ENCODE results near the gene SIRPB2. TPM values are rescaled to one million over a fixed set of nuclear protein-coding genes. Genes with fewer than 3 reads are reported as not detected.
A peak's percentile ranks its signal among the peaks of the same experiment; 100 is the strongest.

Gene SIRPB2
- total and polyA plus RNA-seq, 2 donors (not counting 1 experiment from before 2014, with no cell fraction given): not detected

GRCh38 chr20:1438361-1438760 lies 52.9 kb downstream of the SIRPB2 start:
- Histone ChIP-seq H3K27ac (ENCODE audit: insufficient read depth, low read length) (no peak overlapping the region), H2AFZ (ENCODE audit: low read length) (no peak overlapping the region), H3K27me3 (ENCODE audit: control insufficient read depth, insufficient read depth, low read length) (no peaks in the 10 kb centered on the region), H3K4me3 (replicated peaks in 1 of 4; ENCODE audit: control extremely low read depth in 1 of 4, insufficient read depth in 1 of 4, low read depth in 3 of 4, low read length in 4 of 4) (no peak overlapping the region), H3K9me3 (ENCODE audit: control insufficient read depth, insufficient read depth, low read depth, low read length) (no peaks in the 10 kb centered on the region), H4K20me1 (ENCODE audit: control insufficient read depth, extremely low read depth, insufficient read depth, low read length) (no peaks in the 10 kb centered on the region), H3K79me2 (ENCODE audit: control insufficient read depth, insufficient read depth, low read length) (no peaks in the 10 kb centered on the region), H3K36me3 (ENCODE audit: control insufficient read depth, insufficient read depth, low read length) (no peaks in the 10 kb centered on the region), H3K4me2 (ENCODE audit: extremely low read depth, insufficient read depth, low read length) (no peak overlapping the region), H3K9ac (ENCODE audit: insufficient read depth, low read length) (no peak overlapping the region), H3K4me1 (ENCODE audit: control insufficient read depth, extremely low read depth, insufficient read depth, low read length) (peaks cover 7% of the 10 kb centered on the region)
- no peak for TF ChIP-seq CTCF (conservative IDR thresholded peaks at IDR 0.05 in 1 of 2, IDR thresholded peaks at IDR 0.05 in 1 of 2; ENCODE audit: low read depth in 1 of 2, low read length in 2 of 2)
- no peak for TF ChIP-seq EZH2 (IDR thresholded peaks at IDR 0.05; ENCODE audit: low read length, missing control alignments)
- DNase-seq (ENCODE audit: low read depth in 2 of 2): no peak

- H3K9me3 ChIP-seq (ENCODE audit: control insufficient read depth, insufficient read depth, low read depth, low read length): no peaks in the 10 kb centered on the region
- no peak overlapping the region for H3K27ac ChIP-seq (ENCODE audit: insufficient read depth, low read length)
- TF ChIP-seq EZH2 (IDR thresholded peaks at IDR 0.05; ENCODE audit: low read length, missing control alignments): no peak
- TF ChIP-seq CTCF (conservative IDR thresholded peaks at IDR 0.05 in 1 of 2, IDR thresholded peaks at IDR 0.05 in 1 of 2; ENCODE audit: low read depth in 1 of 2, low read length in 2 of 2): peak; percentile 89 to 91
- H3K4me1 ChIP-seq (ENCODE audit: control insufficient read depth, extremely low read depth, insufficient read depth, low read length): peaks cover 7% of the 10 kb centered on the region
- H3K9ac ChIP-seq (ENCODE audit: insufficient read depth, low read length): no peak overlapping the region
- no peak overlapping the region for H3K4me2 ChIP-seq (ENCODE audit: extremely low read depth, insufficient read depth, low read length)
- no peak overlapping the region for H2AFZ ChIP-seq (ENCODE audit: low read length)
- H4K20me1 ChIP-seq (ENCODE audit: control insufficient read depth, extremely low read depth, insufficient read depth, low read length): no peaks in the 10 kb centered on the region
- DNase-seq (ENCODE audit: low read depth in 2 of 2): peak; percentile 70 to 89
- H3K27me3 ChIP-seq (ENCODE audit: control insufficient read depth, insufficient read depth, low read length): no peaks in the 10 kb centered on the region
- H3K4me3 ChIP-seq (replicated peaks in 1 of 4; ENCODE audit: control extremely low read depth in 1 of 4, insufficient read depth in 1 of 4, low read depth in 3 of 4, low read length in 4 of 4): no peak overlapping the region
- no peaks in the 10 kb centered on the region for H3K36me3 ChIP-seq (ENCODE audit: control insufficient read depth, insufficient read depth, low read length)
- no peaks in the 10 kb centered on the region for H3K79me2 ChIP-seq (ENCODE audit: control insufficient read depth, insufficient read depth, low read length)
Observed at GRCh38 chr20:1437235-1437904, 53.9 kb downstream of the SIRPB2 start.

- H3K27ac ChIP-seq (ENCODE audit: insufficient read depth, low read length): no peak overlapping the region
- H3K79me2 ChIP-seq (ENCODE audit: control insufficient read depth, insufficient read depth, low read length): no peaks in the 10 kb centered on the region
- no peaks in the 10 kb centered on the region for H3K36me3 ChIP-seq (ENCODE audit: control insufficient read depth, insufficient read depth, low read length)
- no peak overlapping the region for H3K4me3 ChIP-seq (replicated peaks in 1 of 4; ENCODE audit: control extremely low read depth in 1 of 4, insufficient read depth in 1 of 4, low read depth in 3 of 4, low read length in 4 of 4)
- H3K9me3 ChIP-seq (ENCODE audit: control insufficient read depth, insufficient read depth, low read depth, low read length): no peaks in the 10 kb centered on the region
- no peak overlapping the region for H3K9ac ChIP-seq (ENCODE audit: insufficient read depth, low read length)
- DNase-seq (ENCODE audit: low read depth in 2 of 2): no peak
- peaks cover 7% of the 10 kb centered on the region for H3K4me1 ChIP-seq (ENCODE audit: control insufficient read depth, extremely low read depth, insufficient read depth, low read length)
- H3K27me3 ChIP-seq (ENCODE audit: control insufficient read depth, insufficient read depth, low read length): no peaks in the 10 kb centered on the region
- TF ChIP-seq CTCF (conservative IDR thresholded peaks at IDR 0.05 in 1 of 2, IDR thresholded peaks at IDR 0.05 in 1 of 2; ENCODE audit: low read depth in 1 of 2, low read length in 2 of 2) (no peak), EZH2 (IDR thresholded peaks at IDR 0.05; ENCODE audit: low read length, missing control alignments) (no peak)
- no peak overlapping the region for H2AFZ ChIP-seq (ENCODE audit: low read length)
- no peaks in the 10 kb centered on the region for H4K20me1 ChIP-seq (ENCODE audit: control insufficient read depth, extremely low read depth, insufficient read depth, low read length)
- no peak overlapping the region for H3K4me2 ChIP-seq (ENCODE audit: extremely low read depth, insufficient read depth, low read length)
Observed at GRCh38 chr20:1436263-1436662, 55.0 kb downstream of the SIRPB2 start.

Measured in fibroblast of lung (primary cell).